Prostate gland (tissue), 2 donors: Measurements from ENCODE around the gene TTYH3. TPM values are rescaled to one million over a fixed set of nuclear protein-coding genes. Genes with fewer than 3 reads are reported as not detected.
A peak's percentile ranks its signal among the peaks of the same experiment; 100 is the strongest.

ENCODE experiments used
- DNase-seq: peaks from one replicate; pipeline ENCODE4 v3.0.0-alpha.2; 2019; ENCODE audit warnings: low spot score
- H3K27ac ChIP-seq, 2 donors: fragments of 200-600 bp; sonication (generic); 2 replicates each; pipeline ENCODE4 v1.5.1; 2017 to 2019
- H3K27me3 ChIP-seq: fragments of 200-600 bp; sonication (generic); replicated peaks from 2 replicates; pipeline ENCODE4 v1.5.1; 2019; ENCODE audit not compliant: insufficient read depth
- H3K36me3 ChIP-seq, 2 donors: fragments of 200-600 bp; sonication (generic); 1 replicate in 1 of 2; 2 replicates in 1 of 2; pipeline versions ENCODE4 v1.5.1 to v1.8.1; 2017 to 2019
- H3K4me1 ChIP-seq: fragments of 200-600 bp; sonication (generic); replicated peaks from 2 replicates; pipeline ENCODE4 v1.5.1; 2019
- H3K4me3 ChIP-seq, 2 donors: fragments of 200-600 bp; sonication (generic); 2 replicates each; pipeline ENCODE4 v1.5.1; 2017 to 2019
- H3K9me3 ChIP-seq: fragments of 200-600 bp; sonication (generic); 2 replicates; pipeline ENCODE4 v1.5.1; 2017
- CTCF ChIP-seq, 4 experiments: fragments of 200-600 bp in 2 of 4; fragments of 450-650 bp in 2 of 4; sonication (generic) in 2 of 4; IDR thresholded peaks; 1 replicate in 3 of 4; 2 replicates in 1 of 4; pipeline ENCODE4 v1.5.1; 2016 to 2019; ENCODE audit warnings: antibody characterized with exemption in 4 of 4, mild to moderate bottlenecking in 2 of 4, moderate library complexity in 2 of 4
- POLR2A ChIP-seq: fragments of 450-650 bp; IDR thresholded peaks from one replicate; pipeline ENCODE4 v1.6.1; 2016; ENCODE audit warnings: antibody characterized with exemption, mild to moderate bottlenecking
- POLR2AphosphoS5 ChIP-seq: sonication (generic); formaldehyde crosslinking; IDR thresholded peaks from one replicate; pipeline ENCODE4 v1.6.1; 2017; ENCODE audit warnings: antibody characterized with exemption
- WGBS: methylation state at CpG from one replicate; pipeline ENCODE4 v1.1.5; 2018; 5-methylcytosine and 5-hydroxymethylcytosine counted together
- intact Hi-C: fragments of 100-400 bp; cut with DNase I; formaldehyde crosslinking; loops from one replicate; pipeline ENCODE4 v1.14.2; 2022
- total RNA-seq, 2 donors: library from RNA; depleted of rRNA; stranded (reverse); fragments of >200 nt; gene quantifications; one replicate each; pipeline ENCODE4 v1.1.0, GENCODE V29; 2016

The TTYH3 gene
- total RNA-seq, 2 donors from 2014 or later: 30.1 to 76.2 TPM

- H3K27ac ChIP-seq: no peak overlapping the region
- TF ChIP-seq CTCF (IDR thresholded peaks at IDR 0.05): no peak
- no peak for TF ChIP-seq POLR2AphosphoS5
- no peak for TF ChIP-seq POLR2A
- 88% methylated on average over 28 of the region's 36 CpGs for WGBS
- no peak overlapping the region for H3K4me3 ChIP-seq
- H3K4me1 ChIP-seq: no peaks in the 10 kb centered on the region
- no peaks in the 10 kb centered on the region for H3K36me3 ChIP-seq
- no peak for DNase-seq
- H3K9me3 ChIP-seq: no peaks in the 10 kb centered on the region
- intact Hi-C loops: no loop called here
- H3K27me3 ChIP-seq: no peaks in the 10 kb centered on the region
Measured at GRCh38 chr7:2659556-2660358, 28.0 kb downstream of the TTYH3 start.

GRCh38 chr7:2660359-2661095 lies 28.7 kb downstream of the TTYH3 start:
- intact Hi-C loops: no loop called here
- H3K27me3 ChIP-seq: no peaks in the 10 kb centered on the region
- H3K36me3 ChIP-seq: no peaks in the 10 kb centered on the region
- no peaks in the 10 kb centered on the region for H3K4me1 ChIP-seq
- no peaks in the 10 kb centered on the region for H3K9me3 ChIP-seq
- TF ChIP-seq CTCF (IDR thresholded peaks at IDR 0.05) (peak in 1 of 4 experiments; percentile 5), POLR2AphosphoS5 (no peak)
- no peak for DNase-seq
- no peak overlapping the region for H3K4me3 ChIP-seq
- H3K27ac ChIP-seq: no peak overlapping the region
- WGBS: 71% methylated on average over 22 of the region's 36 CpGs

- H3K4me1 ChIP-seq: no peaks in the 10 kb centered on the region
- H3K36me3 ChIP-seq: no peaks in the 10 kb centered on the region
- DNase-seq: no peak
- H3K27ac ChIP-seq: no peak overlapping the region
- H3K9me3 ChIP-seq: no peaks in the 10 kb centered on the region
- no peak overlapping the region for H3K4me3 ChIP-seq
- WGBS: 92% methylated on average over 10 of the region's 10 CpGs
- TF ChIP-seq POLR2AphosphoS5: no peak
- TF ChIP-seq POLR2A: no peak
- no peak for TF ChIP-seq CTCF (IDR thresholded peaks at IDR 0.05)
- H3K27me3 ChIP-seq: no peaks in the 10 kb centered on the region
- intact Hi-C loops: no loop called here
Measured at GRCh38 chr7:2661096-2661449, 29.3 kb downstream of the TTYH3 start.

DNA sequence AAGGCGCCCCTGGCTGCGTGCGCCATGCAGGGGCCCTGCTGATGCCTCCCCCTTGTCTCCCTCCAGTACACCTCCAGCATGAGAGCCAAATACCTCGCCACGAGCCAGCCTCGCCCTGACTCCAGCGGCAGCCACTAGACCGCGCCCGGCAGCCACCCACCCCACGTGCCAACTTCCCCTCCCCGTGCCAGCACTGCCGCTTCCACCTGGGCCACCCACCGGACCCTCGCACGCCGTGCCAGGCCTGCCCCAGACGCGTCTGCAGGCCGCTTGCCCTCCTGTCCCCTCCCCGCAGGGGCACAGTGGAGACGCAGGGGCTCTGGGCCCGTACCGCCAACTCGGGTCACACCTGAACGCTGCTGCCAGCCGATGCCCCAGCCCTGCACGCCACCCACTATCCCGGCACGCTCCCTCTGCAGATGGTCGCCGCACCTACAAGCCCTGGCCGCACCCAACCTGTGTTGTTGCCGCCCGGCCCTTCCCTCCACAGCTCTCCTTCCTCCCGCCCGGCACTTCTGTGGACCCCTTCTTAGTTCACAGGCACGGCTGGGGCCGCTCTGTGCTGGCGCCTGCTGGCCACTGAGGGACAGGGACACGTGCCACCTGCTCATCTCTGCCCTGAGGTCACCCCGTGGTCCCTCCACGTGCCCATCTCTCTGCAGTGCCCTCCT lies 30.0 kb downstream of the TTYH3 start:
- WGBS: 80% methylated on average over 34 of the region's 43 CpGs
- Histone ChIP-seq H3K4me3 (no peak overlapping the region), H3K36me3 (no peaks in the 10 kb centered on the region), H3K27me3 (no peaks in the 10 kb centered on the region), H3K9me3 (no peaks in the 10 kb centered on the region), H3K4me1 (no peaks in the 10 kb centered on the region), H3K27ac (no peak overlapping the region)
- no peak for DNase-seq
- intact Hi-C loops: no loop called here
- TF ChIP-seq POLR2AphosphoS5 (no peak), CTCF (IDR thresholded peaks at IDR 0.05) (no peak), POLR2A (no peak)
